ENCODE data around the gene TRIM65.
A peak's percentile ranks its signal among the peaks of the same experiment; 100 is the strongest.
"Not testable (repeated sequence)": the region's sequence is repeated elsewhere in the genome, so short reads cannot be mapped to it uniquely, and the experiment has no call there.

TRIM65 gene

DNA sequence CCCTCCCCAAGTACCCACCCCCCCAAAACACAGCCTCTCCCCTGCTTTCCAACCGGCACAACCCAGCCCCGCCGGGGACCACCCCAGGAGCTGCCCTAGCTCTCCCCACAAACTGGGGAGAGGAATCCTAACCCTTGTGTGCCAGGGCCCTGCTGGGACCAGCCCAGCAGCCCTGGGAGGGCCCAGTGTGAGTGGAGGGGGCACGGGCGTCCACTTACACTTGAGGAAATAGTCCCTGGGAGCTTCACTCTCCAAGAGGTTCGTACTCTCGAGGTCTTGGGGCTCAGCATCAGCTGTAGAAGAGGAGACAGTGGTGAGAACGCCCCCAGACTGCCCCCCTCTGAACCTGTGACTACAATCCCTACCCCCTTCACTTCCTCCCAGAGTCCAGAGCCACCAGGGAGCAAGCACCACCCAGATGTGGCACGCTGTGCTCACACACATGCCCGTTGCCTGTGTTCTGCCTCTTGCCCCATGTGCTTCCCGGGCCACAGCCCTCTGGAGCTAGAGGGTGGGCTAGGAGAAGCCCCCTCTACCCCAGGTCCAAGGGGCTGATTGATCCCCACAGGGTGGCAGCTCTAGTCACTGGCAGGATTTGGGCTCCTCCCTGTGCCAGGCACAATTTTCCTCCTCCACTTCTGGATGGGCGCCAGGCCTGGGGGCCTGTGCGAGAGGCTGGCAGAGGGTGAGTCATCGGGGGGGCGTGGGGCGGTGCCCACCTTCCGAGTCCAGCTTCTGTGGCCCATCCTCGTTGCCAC, 21.4 kb downstream of the TRIM65 start:
- no peak for DNase-seq (ENCODE audit: low read depth)

DNA sequence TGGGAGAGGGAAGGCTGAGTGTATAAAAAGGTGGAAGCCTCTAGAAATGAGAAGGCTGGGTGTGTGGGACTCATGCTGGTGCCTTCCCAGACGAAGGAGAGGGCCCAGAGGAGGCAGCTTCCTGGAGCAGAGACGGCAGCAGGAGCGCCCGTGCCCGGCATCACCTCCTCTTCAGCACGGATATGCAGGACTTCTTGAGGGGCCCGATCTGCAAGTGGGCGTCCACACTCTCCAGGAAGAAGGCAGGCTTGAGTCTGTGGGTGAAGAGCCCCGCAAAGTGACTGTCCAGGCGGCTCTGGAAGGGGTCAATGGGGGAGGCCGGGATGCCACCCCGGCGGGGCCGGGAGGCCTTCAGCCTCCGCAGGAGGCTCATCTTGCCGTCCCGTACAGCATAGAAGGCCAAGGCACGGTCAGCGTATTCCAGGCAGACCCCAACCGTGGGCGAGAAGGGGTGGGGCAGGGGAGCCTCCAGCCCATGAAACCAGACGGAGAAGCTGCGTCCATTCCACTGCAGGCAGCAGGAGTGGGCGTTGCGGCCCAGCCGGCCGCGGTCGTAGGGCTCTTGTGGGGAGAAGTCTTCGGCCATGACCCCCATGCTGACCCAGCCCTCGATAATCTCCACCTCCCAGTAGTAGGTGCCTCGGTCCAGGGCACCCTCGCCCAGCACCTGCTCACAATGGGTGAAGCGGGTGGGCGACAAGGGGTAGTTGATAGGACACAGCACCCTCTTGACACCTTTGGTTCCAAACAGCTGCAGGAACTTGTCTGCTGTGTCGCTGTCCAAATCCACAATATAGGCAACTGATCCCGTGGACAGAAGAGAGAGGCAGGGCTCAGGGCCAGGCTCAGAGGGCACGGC, 22.2 kb downstream of the TRIM65 start:
- no peak for DNase-seq (ENCODE audit: low read depth)

DNA sequence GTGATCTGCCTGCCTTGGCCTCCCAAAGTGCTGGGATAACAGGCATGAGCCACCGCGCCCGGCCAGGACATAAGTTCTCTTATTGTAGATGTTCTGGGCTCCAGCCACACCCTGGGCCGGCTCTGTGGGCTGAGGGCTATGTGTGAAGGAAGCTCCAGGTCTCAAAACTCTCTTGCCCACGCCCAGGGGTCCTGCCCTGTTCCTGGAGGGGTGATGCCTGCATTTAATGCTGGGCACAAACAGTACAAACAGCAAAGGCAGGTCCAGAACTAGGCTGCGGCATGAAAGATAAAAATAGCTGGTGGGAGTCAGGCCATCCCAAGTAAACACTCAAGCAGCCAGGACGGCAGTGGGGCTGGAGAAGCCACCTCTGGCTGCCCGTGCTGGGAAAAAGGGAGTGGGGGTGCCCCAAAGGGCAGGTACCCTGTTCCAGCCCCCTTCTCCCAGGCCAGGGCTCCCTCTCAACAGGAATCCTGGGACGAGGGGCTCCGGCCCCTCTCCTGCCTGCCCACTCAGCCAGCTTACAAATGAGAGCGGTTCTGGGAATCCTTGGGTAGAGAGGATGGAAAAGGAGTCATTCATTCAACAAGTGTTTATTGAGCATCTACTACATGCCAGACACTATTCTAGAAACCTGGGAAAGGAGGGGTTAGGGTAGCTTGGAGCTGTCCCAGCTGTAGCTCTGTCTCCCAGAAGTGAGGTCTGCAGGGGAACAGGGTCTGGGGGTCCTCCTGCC, 23.0 kb downstream of the TRIM65 start:
- no peak for DNase-seq (ENCODE audit: low read depth)

DNA sequence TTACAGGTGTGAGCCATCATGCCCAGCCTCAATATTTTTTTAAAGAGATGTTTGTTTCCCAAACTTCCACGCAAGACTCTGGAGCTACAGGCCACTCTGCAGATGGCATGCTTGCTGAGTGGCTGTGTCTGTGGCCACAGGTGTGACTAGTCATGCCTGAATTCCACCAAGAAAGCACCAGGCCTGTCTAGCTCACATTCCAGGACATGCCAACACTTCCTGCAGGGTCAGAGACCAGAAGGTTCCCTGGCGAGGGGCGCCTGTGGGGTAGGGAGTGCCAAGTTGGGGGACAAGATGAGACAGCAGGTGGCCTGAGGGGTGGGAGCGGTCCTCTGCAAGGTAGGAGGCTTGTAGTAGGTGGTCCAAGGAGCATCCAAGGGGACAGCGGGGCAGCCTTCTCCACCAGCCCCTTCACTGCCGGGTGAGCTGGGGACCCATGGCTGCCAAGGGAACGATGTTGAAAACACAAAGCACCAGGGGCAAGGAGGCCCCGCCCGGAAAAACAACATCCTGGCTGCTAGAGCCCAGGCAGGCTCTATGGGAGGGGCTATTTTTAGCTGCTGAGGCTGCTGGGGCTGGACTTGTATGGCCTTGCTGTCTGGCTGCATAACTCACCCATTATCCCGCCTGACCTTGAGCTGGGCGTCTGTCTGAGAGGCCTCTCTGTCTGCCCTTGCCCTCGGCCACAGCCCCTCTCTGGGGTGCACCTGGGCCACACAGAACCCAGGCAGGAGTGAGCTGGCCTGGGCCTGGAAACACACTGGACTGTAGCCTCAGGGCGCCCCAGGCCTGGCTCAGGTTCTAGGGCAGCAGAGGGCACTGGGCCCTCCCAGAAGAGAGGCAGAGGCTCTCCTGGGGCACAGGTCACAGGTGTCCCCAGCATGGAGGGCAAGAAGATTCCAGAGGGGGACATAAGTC, 24.1 kb downstream of the TRIM65 start:
- peak; percentile 41 for DNase-seq (ENCODE audit: low read depth)

GRCh38 chr17:75870228-75870627, 26.5 kb downstream of the TRIM65 start:
- not testable (repeated sequence) for DNase-seq (ENCODE audit: low read depth)

- DNase-seq (ENCODE audit: low read depth) = no peak
These were observed 27.2 kb downstream of the TRIM65 start for GRCh38 chr17:75869282-75870141.

- not testable (repeated sequence) for DNase-seq (ENCODE audit: low read depth)
These were observed 27.9 kb downstream of the TRIM65 start for GRCh38 chr17:75868730-75869281.

- DNase-seq (ENCODE audit: low read depth) = not testable (repeated sequence)
These were observed 31.2 kb downstream of the TRIM65 start for GRCh38 chr17:75865404-75866188.

GRCh38 chr17:75864887-75865286, 31.9 kb downstream of the TRIM65 start:
- not testable (repeated sequence) for DNase-seq (ENCODE audit: low read depth)

DNA sequence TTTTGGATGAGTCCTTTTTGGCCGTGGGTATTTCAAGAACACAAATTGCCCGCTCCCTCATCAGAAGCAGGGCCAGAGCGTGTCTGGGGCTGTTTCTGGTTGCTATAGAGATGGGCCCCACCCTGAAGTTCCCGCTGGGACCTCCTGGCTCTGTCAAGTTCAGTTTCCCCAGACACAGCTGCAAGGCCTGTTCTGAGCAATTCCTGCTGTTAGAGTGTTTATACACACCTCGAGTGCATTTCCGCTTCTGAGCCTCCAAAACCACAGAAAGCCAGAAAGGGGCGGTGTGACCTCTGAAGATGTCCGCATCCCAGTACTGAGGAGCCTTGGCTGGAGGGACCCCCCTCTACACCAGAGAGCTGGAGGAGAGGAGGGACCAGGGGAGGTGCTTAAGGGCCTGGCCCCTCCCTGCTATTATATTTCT, 32.3 kb downstream of the TRIM65 start:
- DNase-seq (ENCODE audit: low read depth) = no peak

DNA sequence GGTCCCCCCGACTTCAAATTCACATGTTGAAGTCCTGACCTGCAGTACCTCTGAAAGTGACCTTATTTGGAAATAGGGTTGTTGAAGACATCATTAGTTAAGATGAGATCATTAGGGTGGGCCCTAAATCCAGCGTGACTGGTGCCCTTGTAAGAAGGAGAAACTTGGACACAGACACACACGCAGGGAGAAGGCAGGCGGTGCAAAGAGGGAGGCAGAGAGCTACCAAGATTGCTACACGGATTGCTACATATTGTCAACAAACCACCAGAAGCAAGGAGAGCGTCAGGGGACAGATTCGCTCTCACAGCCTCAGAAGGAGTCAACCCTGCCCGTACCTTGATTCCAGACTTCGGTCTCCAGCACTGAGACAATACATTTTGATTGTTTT, 34.8 kb downstream of the TRIM65 start:
- no peak for DNase-seq (ENCODE audit: low read depth)

DNA sequence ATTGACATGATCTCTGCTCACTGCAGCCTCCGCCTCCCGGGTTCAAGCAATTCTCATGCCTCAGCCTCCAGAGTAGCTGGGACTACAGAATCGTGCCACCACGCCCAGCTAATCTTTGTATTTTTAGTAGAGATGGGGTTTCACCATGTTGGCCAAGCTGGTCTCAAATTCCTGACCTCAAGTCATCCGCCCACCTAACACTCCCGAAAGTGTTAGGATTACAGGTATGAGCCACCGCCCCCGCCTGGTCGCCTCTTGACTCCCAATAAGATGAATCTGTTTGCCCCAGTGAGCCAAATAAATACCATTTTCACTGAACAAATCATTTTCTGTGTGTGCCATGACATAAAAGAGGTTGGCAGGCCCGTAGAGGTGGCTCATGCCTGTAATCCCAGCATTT, 37.4 kb downstream of the TRIM65 start:
- not testable (repeated sequence) for DNase-seq (ENCODE audit: low read depth)

GRCh38 chr17:75856062-75856756, 40.5 kb downstream of the TRIM65 start:
- no peak for DNase-seq (ENCODE audit: low read depth)

DNA sequence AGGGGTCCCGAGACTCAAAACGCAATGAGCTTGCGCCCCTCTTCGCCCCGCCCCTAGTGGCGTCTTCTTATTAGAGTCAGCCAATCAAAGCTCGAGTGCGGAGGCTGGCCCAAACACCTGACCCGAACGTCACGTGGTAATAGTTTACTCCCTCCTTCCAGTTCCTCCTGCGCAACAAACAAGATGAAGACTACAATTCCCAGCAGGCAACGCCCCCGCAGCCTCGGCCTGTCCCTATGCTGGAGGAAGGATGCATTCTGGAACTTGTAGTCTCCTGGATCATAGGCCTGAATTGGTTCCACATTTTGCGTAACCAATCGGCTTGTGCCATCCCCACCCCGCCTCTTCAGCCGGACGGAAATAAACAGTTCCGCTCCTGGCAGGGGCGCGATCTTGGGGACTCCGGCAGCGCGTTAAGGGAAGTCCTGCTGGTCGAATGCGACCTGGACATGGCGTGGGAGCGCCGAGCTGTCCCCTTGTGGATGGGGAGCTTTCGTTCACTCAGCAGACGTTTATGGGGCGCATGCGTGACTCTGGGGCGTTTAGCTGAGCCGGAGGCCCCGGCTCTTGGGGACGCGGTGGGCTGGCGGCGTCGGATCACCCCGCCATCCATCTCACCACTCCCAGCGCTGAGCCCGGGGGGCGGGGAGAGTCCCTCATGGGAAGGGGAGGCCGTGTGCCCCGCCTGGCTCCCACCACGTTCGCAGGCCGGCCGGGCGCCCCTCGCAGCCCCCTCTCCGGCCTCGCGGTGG, 41.3 kb downstream of the TRIM65 start, which contains the start of gene WBP2:
WBP2 (minus strand) TSS at position 26 of the 752 bp plus-strand sequence. CDS start 38 bp downstream, outside the sequence.
- DNase-seq (ENCODE audit: low read depth) = peak; percentile 98

DNA sequence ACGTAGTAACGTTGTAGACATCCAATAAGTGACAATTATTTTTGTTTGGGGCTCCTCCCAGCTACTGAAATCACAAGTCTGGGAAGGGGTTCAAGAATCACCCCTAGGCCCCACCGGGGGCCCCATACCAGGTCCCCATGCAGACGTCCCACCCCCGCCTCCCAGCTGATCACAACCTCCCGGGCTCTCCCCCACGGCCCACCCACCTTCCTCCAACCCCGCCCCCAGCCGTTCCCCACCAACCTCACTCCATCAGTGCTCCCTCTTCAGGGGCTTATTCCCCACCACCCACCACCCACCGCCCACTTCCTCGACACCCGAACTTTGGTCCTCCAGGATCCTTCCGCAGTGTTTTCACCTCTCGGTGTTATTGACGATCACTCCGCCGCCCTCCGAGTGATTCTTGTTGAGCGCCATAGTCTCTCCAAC, 41.9 kb downstream of the TRIM65 start:
- DNase-seq (ENCODE audit: low read depth) = no peak

DNA sequence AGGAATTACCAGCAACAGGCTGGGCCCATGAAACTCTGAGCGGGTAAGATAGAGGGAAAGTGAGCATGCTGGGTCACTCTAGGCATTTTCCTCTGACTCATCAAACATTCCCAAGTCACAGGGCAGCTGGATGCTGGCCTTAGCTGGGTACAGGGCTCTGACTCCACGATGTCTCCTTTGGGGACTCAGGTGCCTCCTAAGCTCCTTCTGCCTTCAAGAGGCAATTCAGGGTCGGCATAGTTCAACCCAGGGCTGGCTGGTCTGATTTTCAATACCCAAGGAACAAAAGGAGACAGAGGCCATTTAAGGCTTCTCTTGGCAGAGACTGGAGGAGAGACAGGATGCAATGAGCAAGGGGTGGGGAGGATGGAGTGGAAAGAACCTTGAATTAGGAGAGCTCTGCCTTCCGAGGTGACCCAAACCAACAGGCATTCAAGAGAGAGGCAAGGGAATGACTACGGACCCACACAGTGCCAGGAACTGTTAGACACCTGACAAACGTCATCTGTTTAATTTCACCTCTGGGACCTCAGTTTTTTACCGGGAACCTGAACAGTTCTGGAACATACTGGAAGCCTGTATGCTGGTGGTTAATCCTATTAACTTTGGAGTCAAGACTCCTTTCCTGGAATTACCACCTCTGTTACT, 42.5 kb downstream of the TRIM65 start:
- DNase-seq (ENCODE audit: low read depth) = no peak

DNA sequence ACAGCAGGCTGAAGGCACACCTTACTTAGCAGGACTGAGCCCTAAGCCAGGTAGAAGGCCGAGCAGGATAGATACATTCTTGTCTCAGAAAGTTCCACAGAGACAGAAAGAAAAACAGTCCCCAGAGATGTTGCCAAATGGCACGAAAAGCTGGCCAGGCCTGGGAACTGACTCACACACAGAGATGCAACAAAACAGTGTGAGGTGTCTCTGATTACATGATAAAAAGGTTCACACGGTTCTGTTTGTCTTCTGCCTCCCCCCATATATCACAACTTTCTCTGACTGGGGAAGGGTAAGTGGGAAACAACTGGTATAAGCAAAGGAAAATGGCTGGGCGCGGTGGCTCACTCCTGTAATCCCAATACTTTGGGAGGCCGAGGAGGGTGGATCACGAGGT, 43.3 kb downstream of the TRIM65 start:
- no peak for DNase-seq (ENCODE audit: low read depth)
